ENCODE results near the gene TTLL6.
"Not testable (repeated sequence)": the region's sequence is repeated elsewhere in the genome, so short reads cannot be mapped to it uniquely, and the experiment has no call there.

The TTLL6 gene

GRCh38 chr17:48816774-48817590 is at the start of gene TTLL6:
Gene TTLL6, minus strand, starts transcription at chr17:48817229. Its CDS starts 157 bp downstream, at chr17:48817072.
- peak; percentile 43 for DNase-seq (ENCODE audit: low spot score)

- DNase-seq (ENCODE audit: low spot score): no peak
Observed at GRCh38 chr17:48860456-48860855, 43.4 kb upstream of the TTLL6 start.

- DNase-seq (ENCODE audit: low spot score): no peak
Observed at GRCh38 chr17:48860034-48860433, 43.0 kb upstream of the TTLL6 start.

- DNase-seq (ENCODE audit: low spot score): no peak
Observed at GRCh38 chr17:48856122-48856821, 39.2 kb upstream of the TTLL6 start.

GRCh38 chr17:48854774-48855476 is 37.9 kb upstream of the TTLL6 start:
- no peak for DNase-seq (ENCODE audit: low spot score)

- no peak for DNase-seq (ENCODE audit: low spot score)
Observed at GRCh38 chr17:48850792-48851323, 33.8 kb upstream of the TTLL6 start.

- DNase-seq (ENCODE audit: low spot score): no peak
Observed at GRCh38 chr17:48843187-48843900, 26.3 kb upstream of the TTLL6 start.

- no peak for DNase-seq (ENCODE audit: low spot score)
Observed at GRCh38 chr17:48842746-48843145, 25.7 kb upstream of the TTLL6 start.

GRCh38 chr17:48841395-48841831 is 24.4 kb upstream of the TTLL6 start:
- peak; percentile 89 for DNase-seq (ENCODE audit: low spot score)

- DNase-seq (ENCODE audit: low spot score): no peak
Observed at GRCh38 chr17:48840441-48840840, 23.4 kb upstream of the TTLL6 start.

GRCh38 chr17:48837458-48837857 is 20.4 kb upstream of the TTLL6 start:
- not testable (repeated sequence) for DNase-seq (ENCODE audit: low spot score)

GRCh38 chr17:48835971-48836370 is 18.9 kb upstream of the TTLL6 start:
- no peak for DNase-seq (ENCODE audit: low spot score)

- no peak for DNase-seq (ENCODE audit: low spot score)
Observed at GRCh38 chr17:48834973-48835372, 17.9 kb upstream of the TTLL6 start.

- DNase-seq (ENCODE audit: low spot score): no peak
Observed at GRCh38 chr17:48831549-48831883, 14.5 kb upstream of the TTLL6 start.

- DNase-seq (ENCODE audit: low spot score): peak; percentile 97
Observed at GRCh38 chr17:48830840-48831548, 14.0 kb upstream of the TTLL6 start, which contains the start of gene CALCOCO2. Gene CALCOCO2, plus strand, starts transcription at chr17:48831035. Its CDS starts 10,673 bp downstream, at chr17:48841708.

GRCh38 chr17:48825446-48826381 is 8.7 kb upstream of the TTLL6 start:
- no peak for DNase-seq (ENCODE audit: low spot score)

- not testable (repeated sequence) for DNase-seq (ENCODE audit: low spot score)
Observed at GRCh38 chr17:48820936-48821335, 3.9 kb upstream of the TTLL6 start.

GRCh38 chr17:48819466-48819865 is 2.4 kb upstream of the TTLL6 start:
- DNase-seq (ENCODE audit: low spot score): no peak

- no peak for DNase-seq (ENCODE audit: low spot score)
Observed at GRCh38 chr17:48818361-48818841, 1.4 kb upstream of the TTLL6 start.

GRCh38 chr17:48816438-48816773 is 623 bp downstream of the TTLL6 start:
- no peak for DNase-seq (ENCODE audit: low spot score)
